NCI-H1417 (cell line): ENCODE results near the gene MIA.
A peak's percentile ranks its signal among the peaks of the same experiment; 100 is the strongest.
"Not testable (repeated sequence)": the region's sequence is repeated elsewhere in the genome, so short reads cannot be mapped to it uniquely, and the experiment has no call there.

Source experiments
- DNase-seq, 3 experiments: peaks; one replicate each; lab custom pipeline; 2025; lab: John Stamatoyannopoulos, UW

Gene MIA

DNA sequence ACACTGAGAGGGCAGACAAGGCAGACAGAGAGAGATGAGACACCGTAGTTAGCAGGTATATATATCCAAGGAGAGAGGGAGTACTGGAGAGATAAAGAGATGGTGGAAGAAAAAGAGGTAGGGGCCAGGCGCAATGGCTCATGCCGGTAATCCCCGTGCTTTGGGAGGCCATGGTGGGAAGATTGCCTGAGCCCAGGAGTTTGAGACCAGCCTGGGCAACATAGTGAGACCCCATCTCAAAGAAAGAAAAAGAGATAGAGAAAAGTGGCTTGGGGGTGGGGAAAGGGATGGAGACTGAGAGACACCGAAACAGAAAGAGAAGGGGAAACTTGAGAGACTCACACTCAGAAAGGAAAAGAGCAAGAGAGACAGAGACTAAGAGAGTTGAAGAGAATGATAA is 5.3 kb downstream of the MIA start:
- DNase-seq, result no peak

DNA sequence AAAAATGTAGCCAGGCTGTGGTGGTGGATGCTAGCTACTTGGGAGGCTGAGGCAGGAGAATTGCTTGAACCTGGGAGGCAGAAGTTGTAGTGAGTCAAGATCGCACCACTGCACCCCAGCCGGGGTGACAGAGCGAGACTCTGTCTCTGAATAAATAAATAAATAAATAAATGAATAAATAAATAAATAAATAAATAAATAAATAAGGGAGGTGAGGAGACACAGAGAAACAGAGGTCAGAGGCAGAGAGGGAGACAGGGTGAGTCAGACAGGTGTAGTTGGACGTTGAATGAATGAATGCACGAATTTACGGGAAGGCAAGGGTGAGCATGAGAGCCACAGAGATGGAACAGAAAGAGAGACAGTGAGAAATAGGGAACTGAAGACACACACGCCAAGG is 5.8 kb downstream of the MIA start:
- no peak for DNase-seq

DNA sequence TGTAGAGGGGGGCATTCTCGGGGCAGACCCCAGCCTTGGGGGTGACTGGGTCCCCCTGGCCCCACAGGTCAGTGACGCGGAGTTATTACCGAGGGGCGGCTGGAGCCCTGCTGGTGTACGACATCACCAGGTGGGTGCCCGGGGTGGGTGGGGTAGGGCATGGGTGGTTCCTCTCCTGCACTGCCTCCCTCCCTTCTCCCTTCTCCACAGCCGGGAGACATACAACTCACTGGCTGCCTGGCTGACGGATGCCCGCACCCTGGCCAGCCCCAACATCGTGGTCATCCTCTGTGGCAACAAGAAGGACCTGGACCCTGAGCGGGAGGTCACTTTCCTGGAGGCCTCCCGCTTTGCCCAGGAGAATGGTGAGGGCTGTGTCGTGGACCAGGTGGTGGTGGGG is 8.4 kb downstream of the MIA start:
- no peak for DNase-seq

DNA sequence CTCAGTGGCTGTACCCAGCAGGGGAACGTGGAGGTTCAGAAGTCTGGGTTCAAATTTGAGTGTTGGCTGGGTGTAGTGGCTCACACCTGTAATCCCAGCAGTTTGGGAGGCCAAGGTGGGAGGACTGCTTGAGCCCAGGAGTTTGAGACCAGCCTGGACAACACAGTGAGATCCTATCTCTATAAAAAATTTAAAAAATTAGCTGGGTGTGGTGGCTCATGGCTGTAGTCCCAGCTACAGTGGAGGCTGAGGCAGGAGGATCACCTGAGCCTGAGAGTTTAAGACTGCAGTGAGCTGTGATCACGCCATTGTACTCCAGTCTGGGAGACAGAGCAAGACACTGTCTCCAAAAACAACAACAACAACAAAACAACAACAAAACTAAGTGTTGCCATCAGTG is 8.8 kb downstream of the MIA start:
- not testable (repeated sequence) for DNase-seq

DNA sequence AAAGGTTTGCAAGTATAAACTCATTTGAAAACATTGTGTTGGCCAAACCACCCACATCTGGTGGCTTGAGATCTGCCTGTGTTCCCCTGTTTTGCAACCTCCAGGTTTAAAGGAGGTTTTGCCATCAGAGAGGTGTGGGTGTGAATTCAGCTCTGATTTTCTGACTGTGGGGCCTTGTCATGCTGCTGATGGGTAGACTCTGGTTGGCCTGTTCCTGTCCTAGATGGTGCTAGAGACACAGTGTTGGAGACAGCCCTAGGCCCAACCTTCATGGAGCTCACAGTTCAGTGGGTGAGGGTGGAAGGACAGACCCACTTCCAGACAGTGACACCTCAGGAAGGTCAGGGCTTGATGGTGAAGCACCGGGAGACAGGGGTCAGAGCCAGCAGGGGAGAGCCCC is 10.2 kb downstream of the MIA start:
- no peak for DNase-seq

DNA sequence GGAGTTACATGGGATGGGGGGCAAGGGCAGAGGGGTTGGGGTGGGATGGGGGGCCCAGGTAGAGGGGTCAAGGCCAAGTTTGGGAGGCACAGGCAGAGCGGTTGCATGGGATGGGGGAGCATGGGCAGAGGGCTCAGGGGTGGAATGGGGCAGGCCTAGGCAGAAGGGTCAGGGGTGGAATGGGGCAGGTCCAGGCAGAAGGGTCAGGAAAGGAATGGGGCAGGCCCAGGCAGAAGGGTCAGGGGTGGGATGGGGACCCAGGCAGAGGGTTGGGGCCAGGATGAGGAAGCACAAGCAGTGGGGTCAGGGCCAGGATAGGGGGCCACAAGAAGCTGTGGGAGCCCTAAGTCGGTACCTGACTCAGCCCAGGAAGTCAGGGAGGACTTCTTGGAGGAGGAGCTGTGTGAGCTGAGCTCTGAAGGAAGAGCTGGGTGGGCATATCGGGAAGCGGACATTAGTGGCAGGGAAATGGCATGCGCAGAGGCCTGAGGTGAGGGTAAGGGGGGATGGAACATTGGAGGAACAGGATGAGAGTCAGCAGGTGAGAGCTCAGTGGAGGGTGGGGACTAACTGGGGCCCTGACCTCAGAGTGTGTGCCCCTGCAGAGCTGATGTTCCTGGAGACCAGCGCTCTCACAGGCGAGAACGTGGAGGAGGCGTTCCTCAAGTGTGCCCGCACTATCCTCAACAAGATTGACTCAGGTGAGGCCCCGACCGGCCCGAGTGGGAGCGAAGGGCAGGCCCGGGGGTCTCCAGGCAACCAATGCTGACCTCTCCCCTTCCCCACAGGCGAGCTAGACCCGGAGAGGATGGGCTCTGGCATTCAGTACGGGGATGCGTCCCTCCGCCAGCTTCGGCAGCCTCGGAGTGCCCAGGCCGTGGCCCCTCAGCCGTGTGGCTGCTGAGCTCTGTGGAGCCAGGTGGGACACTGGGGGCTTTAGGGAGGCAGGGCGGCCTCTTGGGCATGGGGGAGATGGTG is 11.0 kb downstream of the MIA start:
- no peak for DNase-seq

DNA sequence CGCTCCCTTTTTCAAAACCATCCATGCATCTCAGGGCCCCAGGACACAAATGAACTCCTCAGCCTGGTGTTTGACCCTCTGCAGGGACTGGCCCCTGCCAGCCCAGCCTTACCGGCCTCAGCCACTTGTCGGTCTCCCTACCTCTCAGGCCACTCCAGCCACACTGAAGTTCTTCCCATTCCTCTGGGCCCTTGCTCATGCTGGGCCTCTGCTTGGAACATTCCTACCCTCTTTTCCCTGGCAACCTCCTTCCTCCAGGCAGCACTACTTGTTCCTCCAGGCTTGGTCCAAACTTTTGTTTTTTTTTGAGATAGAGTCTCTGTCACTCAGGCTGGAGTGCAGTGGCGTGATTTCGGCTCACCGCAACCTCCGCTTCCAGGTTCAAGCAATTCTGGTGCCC is 16.0 kb downstream of the MIA start:
- DNase-seq, result no peak

DNA sequence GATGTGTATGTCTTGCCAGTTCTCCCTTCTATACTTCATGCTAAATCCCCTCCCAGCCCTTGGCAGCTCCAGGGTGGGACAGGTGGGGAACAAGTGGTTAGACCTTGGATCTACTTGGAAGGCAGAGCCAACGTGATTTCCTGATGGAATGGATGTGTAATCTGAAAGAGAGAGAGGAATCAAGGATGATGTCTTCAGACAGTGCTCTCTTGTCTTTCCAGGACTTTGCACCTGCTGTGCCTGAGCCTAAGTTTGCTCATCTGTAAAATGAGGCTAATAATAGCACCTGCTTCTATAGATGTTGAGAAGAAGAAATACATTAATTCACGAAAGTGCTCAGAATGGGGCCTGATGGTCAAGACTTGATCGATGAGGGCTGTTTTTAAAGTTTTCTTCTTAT is 16.7 kb downstream of the MIA start:
- DNase-seq, result no peak

DNA sequence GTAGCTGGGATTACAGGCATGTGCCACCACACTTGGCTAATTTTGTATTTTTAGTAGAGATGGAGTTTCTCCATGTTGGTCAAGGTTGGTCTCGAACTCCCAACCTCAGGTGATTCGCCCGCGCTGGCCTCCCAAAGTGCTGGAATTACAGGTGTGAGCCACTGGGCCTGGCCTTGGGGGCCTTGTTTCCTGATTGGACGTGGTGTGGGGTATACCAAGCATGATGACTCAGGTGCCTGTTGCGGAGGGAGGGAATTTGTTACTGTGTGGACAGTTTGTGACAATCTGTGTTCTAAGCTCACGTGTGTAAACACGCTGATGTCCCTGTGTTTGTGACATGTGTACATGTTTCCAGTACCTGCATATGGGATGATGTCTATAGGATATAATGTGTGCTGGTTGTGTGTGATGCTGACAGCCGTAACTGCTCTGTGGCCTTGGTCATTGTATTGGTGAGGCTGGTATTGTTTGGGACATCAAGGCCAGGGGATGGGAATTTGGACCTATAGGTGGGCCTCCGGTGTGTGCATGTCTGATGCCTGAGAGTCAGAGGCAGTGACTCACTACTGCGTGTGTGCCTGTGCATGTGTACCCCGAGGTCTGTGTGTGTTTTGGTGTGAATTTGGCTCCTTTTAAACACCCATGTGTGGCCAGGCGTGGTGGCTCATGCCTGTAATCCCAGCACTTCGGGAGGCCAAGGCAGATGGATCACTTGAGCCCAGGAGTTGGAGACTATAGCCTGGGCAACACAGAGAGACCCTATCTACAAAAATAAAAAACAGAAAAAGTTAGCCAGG is 22.0 kb downstream of the MIA start:
- no peak for DNase-seq

DNA sequence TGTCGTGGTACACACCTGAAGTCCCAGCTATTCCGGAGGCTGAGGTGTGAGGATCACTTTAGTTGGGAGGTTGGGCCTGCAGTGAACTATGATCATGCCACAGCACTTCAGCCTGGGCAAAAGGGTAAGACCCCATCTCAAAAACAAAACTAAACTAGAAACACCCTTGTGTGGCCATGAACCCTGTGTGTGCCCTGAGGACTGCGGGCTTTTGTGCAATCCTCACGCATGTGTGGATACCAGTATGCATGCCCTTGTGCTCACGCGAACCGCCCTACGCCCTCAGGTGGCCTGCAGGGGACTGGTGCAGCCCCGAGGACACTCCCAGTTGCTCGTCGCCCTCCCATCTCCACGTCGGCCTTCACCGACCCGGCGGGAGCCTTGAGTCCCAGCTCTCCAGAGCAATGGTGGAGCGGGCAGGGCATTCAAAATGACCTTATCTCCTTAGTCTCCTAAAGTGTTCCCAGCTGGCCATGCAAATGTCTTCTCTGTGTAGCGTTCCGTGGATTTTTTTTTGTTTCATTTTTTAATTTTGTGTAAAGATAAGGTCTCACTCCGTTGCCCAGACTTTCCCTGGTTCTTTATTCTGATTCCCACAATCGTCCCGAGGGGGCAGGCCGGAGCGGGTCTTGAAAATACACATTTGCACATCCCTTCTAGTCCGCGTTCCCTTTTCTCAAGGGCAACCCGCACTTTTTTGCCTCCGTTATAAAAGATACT is 22.8 kb downstream of the MIA start:
- peak; percentile 52 to 82 (median 82) for DNase-seq

DNA sequence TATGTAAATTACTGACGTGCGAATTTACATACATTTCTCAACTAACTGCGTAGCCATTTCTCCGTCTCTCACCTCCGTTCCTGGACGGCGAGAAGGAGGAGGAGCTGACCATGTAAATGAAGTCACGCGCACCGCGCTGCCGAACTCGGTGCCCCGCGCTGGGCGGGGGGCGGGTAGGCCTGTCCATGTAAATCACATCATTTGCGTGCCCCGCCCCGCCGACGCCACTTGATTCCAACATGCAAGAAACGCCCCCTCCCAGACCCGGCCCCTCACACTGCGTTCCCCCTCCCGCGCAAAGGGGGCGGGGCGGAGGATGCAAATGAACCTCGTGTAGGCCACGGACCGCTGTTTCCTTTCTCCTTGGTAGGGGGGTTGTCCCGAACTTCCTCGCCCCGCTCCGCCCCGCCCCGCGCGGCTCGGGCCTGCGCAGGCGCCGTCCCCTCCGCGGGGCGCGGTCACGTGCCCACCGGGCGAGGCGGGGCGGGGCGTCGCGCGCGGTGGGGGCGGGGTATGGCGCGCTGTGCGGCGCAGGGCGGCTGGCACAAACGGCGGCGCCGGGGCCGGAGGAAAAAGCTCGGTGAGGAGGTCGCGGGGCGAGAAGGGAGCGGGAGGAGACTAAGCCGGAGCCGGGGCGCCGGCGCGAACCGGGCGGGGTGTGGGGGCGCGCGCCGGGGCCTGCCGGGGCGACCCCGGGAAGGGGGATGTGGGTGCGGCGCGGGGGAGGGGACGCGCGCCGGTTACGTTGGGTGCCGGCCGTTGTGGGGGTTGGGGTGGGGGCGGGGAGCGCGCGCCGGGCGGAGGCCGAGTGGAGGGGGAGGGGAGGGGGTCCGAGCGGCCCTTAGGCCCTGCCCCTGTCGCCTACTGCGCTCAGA is 23.6 kb downstream of the MIA start, which contains the start of gene EGLN2:
TSS of gene EGLN2 (plus strand) at position 509 of the 875 bp plus-strand sequence. CDS start 1,382 bp downstream, outside the sequence.
- DNase-seq, result peak; percentile 98 to 100 (median 99)

DNA sequence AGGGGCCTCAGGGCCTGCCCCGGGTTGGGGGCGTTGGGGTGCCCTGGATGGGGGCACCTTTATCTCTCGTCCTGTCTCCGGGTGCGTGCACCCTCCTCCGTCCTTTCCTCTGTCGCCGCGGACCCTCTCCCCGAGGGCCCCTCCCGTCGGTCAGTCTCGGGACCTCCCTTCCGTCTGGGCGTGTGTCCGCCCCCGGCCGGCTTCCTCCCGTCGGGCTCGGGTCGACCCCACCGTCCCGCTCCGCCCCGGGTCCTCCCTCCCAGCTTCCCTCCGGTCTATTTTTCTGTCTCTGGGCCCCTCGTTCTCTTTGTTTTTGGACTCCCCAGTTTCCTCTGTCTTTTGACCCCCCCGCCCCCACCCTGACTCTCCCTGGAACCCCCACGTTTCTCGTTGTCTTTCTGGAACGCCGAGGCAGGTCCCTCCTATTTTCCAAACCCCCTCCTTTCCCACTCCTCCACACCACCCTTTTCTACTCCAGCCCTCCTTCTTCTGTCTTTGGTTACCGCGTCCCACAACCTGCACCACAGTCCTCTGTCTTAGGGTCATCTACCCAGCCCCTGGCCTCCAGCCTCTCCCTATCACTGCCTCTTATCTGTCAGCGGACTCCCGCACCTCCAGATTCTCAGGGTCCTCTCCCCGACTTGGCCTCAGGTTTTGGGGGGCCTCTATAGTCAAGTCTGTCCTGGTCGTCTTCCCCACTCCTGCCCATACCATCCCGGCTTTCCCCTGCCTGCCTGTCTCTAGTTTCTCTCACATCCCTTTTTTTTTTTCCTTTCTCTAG is 24.4 kb downstream of the MIA start:
- DNase-seq, result peak in 1 of 3 experiments; percentile 44

DNA sequence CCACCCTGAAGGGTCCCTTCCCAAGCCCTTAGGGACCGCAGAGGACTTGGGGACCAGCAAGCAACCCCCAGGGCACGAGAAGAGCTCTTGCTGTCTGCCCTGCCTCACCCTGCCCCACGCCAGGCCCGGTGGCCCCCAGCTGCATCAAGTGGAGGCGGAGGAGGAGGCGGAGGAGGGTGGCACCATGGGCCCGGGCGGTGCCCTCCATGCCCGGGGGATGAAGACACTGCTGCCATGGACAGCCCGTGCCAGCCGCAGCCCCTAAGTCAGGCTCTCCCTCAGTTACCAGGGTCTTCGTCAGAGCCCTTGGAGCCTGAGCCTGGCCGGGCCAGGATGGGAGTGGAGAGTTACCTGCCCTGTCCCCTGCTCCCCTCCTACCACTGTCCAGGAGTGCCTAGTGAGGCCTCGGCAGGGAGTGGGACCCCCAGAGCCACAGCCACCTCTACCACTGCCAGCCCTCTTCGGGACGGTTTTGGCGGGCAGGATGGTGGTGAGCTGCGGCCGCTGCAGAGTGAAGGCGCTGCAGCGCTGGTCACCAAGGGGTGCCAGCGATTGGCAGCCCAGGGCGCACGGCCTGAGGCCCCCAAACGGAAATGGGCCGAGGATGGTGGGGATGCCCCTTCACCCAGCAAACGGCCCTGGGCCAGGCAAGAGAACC is 25.1 kb downstream of the MIA start:
- no peak for DNase-seq

DNA sequence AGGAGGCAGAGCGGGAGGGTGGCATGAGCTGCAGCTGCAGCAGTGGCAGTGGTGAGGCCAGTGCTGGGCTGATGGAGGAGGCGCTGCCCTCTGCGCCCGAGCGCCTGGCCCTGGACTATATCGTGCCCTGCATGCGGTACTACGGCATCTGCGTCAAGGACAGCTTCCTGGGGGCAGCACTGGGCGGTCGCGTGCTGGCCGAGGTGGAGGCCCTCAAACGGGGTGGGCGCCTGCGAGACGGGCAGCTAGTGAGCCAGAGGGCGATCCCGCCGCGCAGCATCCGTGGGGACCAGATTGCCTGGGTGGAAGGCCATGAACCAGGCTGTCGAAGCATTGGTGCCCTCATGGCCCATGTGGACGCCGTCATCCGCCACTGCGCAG is 25.7 kb downstream of the MIA start:
- no peak for DNase-seq

DNA sequence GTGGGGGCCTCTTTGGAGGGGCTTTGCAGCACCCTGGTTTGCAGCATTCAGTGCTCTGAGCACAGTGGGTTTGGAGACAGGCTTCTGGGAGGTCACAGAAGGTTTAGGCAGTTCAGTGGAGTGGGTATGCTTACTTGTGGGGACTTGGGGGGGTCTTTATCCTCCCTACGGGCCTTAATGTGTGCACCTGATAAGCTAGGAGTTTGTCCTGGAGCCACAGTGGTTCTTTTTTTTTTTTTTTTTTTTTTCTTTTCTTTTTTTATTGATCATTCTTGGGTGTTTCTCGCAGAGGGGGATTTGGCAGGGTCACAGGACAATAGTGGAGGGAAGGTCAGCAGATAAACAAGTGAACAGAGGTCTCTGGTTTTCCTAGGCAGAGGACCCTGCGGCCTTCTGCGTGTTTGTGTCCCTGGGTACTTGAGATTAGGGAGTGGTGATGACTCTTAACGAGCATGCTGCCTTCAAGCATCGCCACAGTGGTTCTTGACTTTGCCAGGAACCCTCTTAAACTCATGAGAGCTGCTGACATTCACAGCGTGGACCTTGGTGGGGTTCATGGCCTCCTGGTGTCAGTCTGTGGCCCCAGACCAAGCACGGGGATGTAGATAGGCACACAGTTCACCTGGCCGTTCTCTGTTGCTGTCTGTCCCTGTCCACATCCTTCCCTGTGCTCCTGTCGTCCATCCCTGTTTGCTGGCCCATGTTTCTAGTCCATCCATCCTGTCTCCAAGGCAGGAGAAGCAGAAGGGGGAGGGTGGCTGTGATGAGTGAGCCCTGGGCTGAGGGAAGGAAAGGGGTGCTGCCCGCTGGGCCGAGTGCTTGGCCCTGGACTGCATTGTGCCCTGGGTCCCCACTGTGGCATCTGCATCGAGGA is 26.3 kb downstream of the MIA start:
- peak in 1 of 3 experiments; percentile 24 for DNase-seq

DNA sequence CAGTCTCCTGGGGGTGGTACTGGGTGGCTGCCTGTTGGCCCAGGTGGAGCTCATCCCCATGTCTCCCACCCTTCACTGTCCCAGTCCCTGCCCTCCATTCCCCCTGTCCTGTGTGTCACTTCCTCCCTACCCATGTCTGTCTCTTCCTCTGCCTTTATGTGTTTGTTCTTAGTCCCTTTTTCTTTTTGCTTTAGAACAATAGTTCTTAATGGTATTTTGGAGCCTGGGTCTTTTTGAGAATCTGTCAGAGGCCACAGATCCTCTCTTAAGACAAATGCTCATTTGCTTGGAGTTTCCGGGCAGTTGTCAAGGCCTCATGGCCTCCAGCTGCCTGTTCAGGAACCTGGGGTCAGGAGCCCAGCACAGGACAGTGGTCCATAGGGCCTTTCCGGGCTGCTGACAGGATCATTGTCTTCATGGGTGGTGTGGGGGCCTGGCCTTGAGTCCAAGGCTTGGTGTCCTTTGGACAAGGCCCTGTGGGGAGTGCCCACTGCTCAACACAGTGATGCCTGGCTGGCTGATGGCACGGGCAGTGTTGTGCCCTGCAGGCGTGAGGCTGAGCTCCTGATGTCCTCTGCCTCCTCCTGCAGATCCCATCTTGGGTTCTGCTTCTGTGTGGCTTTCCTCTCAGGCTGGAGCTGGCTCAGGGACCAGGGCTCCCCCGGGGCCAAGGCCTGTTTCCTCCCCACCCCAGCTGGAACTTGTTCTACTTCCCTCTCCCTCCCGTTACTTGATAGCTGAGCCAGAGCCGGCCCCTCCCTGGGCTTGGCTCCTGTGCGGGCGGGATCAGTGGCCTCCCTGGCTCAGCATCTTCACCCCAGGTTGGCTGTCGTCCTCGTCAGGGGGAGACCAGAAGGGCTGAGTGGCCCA is 27.2 kb downstream of the MIA start:
- no peak for DNase-seq

DNA sequence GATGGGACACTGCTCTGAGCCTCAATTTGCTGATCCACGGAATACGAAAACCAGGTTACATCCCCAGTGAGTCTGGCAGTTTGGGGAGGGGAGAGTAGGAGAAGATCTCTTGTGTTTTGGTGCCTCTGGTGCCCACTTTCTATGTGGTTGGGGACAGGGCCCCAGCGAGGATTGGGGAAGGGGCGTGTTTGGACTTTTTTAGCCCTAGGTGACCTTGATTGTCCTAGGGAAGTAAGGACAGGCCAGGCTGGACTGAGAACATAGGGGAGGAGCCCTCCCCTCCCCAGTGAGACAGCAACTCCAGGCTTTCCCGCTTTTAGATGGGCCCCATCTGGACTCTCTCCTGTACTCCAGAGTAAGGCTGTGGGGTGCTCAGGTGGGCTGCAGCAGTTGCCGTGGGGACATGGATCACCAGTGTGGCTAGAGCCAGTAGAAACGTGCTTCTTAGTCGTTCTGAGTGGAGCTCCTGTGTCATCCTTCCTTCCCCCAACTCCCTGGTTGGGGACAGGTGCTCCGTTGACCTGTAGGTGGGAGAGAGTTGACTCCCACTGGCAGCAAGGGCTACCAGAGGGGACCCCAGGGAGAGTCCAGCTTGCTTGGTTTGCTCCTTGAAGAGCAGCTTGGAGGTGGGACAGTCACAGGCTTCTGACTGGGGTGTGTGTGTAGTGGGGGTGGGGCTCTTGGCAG is 28.0 kb downstream of the MIA start:
- DNase-seq, result no peak
